Measurements from ENCODE around the gene MYO7B. TPM values are rescaled to one million over a fixed set of nuclear protein-coding genes. Genes with fewer than 3 reads are reported as not detected.

MYO7B gene
- total and polyA plus RNA-seq, 2 donors (not counting 1 experiment from before 2014, with no cell fraction given) = 5.0 to 68.2 TPM

DNA sequence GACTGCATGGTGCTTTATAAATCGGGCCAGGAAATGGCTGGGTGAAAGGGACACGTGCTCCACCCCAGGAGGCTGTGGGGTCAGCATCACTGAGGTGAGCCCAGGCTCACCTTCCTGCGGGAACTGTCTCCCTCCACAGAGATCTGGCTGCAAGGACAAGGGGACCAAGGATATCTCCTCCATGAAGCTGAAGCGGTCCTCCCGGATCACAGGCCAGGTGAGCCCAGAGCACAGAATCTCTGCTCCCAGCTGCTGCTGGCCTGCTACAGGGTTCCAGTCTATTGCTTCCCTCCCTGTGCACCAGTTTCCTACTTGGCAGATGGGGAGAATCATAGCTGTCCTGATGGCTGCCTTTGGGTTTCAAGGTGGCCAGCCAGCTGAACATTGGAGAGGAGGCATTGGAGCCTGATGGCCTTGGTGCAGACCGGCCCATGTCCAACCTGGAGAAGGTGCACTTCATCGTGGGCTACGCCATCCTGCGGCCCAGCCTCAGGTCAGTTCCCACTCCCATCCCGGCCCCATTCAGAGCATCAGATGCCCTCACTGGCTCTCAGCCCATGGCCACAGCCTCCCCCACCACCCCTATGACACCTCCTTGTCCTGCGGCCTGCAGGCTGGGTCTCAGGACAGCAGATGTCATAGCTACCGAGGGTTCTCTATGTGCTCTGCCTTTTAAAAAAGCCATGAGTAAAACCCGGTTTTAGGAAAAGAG is 76.8 kb downstream of the MYO7B start:
- TF ChIP-seq, protein P1, sequence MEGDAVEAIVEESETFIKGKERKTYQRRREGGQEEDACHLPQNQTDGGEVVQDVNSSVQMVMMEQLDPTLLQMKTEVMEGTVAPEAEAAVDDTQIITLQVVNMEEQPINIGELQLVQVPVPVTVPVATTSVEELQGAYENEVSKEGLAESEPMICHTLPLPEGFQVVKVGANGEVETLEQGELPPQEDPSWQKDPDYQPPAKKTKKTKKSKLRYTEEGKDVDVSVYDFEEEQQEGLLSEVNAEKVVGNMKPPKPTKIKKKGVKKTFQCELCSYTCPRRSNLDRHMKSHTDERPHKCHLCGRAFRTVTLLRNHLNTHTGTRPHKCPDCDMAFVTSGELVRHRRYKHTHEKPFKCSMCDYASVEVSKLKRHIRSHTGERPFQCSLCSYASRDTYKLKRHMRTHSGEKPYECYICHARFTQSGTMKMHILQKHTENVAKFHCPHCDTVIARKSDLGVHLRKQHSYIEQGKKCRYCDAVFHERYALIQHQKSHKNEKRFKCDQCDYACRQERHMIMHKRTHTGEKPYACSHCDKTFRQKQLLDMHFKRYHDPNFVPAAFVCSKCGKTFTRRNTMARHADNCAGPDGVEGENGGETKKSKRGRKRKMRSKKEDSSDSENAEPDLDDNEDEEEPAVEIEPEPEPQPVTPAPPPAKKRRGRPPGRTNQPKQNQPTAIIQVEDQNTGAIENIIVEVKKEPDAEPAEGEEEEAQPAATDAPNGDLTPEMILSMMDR (IDR thresholded peaks at IDR 0.05) = no peak
- no peak for TF ChIP-seq EZH2 (IDR thresholded peaks at IDR 0.05; ENCODE audit: borderline replicate concordance, insufficient read depth, low read depth, low read length, poor library complexity, severe bottlenecking)
- Histone ChIP-seq H3K36me3 (replicated peaks in 1 of 2; ENCODE audit: control extremely low read depth in 1 of 2, control insufficient read depth in 1 of 2, extremely low read depth in 1 of 2, insufficient read depth in 2 of 2, low read length in 1 of 2) (no peaks in the 10 kb centered on the region), H3K9ac (ENCODE audit: low read length) (no peak overlapping the region), H3K4me1 (ENCODE audit: control insufficient read depth in 2 of 2, insufficient read depth in 2 of 2, low read length in 2 of 2) (peaks cover 3 to 22% of the 10 kb centered on the region in 2 donors), H3K79me2 (ENCODE audit: control insufficient read depth, insufficient read depth, low read length) (no peaks in the 10 kb centered on the region), H3K4me2 (replicated peaks; ENCODE audit: low read depth, low read length, poor library complexity, severe bottlenecking) (no peak overlapping the region), H3K27ac (ENCODE audit: low read length in 2 of 2) (no peak overlapping the region), H3K27me3 (replicated peaks in 1 of 4; ENCODE audit: control extremely low read depth in 1 of 4, control insufficient read depth in 3 of 4, insufficient read depth in 4 of 4, low read length in 3 of 4) (peaks cover 0 to 3% (median 0%) of the 10 kb centered on the region in 4 experiments), H2AFZ (ENCODE audit: insufficient read depth, low read depth, low read length, poor library complexity, severe bottlenecking) (no peak overlapping the region), H4K20me1 (ENCODE audit: control insufficient read depth, insufficient read depth, low read length, poor library complexity, severe bottlenecking) (no peaks in the 10 kb centered on the region), H3K4me3 (ENCODE audit: control extremely low read depth in 1 of 5, extremely low read depth in 1 of 5, insufficient read depth in 1 of 5, low read depth in 2 of 5, low read length in 4 of 5) (no peak overlapping the region), H3K9me3 (ENCODE audit: control extremely low read depth in 1 of 3, control insufficient read depth in 2 of 3, insufficient read depth in 1 of 3, low read length in 2 of 3) (peaks cover 0 to 28% (median 9%) of the 10 kb centered on the region in 3 donors)
- DNase-seq (no peak), ATAC-seq (ENCODE audit: low read depth) (no peak)
- no peaks in the 10 kb centered on the region for H3K27me3 Mint-ChIP-seq
- H3K9me3 Mint-ChIP-seq (ENCODE audit: insufficient read depth) = peaks cover 9% of the 10 kb centered on the region
- intact Hi-C loops (cut with micrococcal nuclease) = no loop called here
- POLR2A ChIA-PET = no interaction called here
- CTCF ChIA-PET = interaction anchor here (3.6 kb wide), 1 partner anchor 21 kb away, joined by 22 read pairs; no protein-coding TSS in a partner anchor
- no peak overlapping the region for H3K27ac Mint-ChIP-seq
- peaks cover 37% of the 10 kb centered on the region for H3K4me1 Mint-ChIP-seq
- WGBS (ENCODE audit: insufficient coverage) = 96% methylated on average over 13 of the region's 13 CpGs
- H3K4me3 Mint-ChIP-seq = no peak overlapping the region

DNA sequence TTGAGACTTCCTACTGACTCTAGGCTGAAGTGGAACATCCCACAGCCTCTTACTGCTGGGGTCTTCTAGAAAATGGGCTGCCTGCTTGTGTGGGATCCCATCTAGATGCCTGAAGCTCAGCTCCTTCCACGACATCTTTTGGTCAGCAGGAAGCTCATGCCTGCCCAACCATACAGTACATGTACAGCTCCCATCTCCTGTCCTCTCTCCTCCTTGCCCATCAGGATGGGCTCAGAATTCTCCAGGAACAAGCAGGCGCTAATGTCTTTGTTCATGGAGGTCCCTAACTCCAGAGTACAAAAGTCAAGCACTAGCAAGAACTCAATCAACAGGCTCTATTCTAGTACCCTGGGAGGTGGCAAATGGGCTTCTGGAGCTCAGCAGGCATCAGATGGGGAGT is 78.8 kb downstream of the MYO7B start:
- POLR2A ChIA-PET = no interaction called here
- 100% methylated on average over 1 of the region's 2 CpGs for WGBS (ENCODE audit: insufficient coverage)

More for the DNA sequence above, 78.8 kb downstream of the MYO7B start:
- CTCF ChIA-PET = interaction anchor here (1.5 to 2.7 kb wide), 3 partner anchors 21 to 36 kb away, joined by 7 to 11 read pairs (median 7); no protein-coding TSS in a partner anchor
- TF ChIP-seq EZH2 (IDR thresholded peaks at IDR 0.05; ENCODE audit: borderline replicate concordance, insufficient read depth, low read depth, low read length, poor library complexity, severe bottlenecking) = no peak
- TF ChIP-seq, protein P1 (IDR thresholded peaks at IDR 0.05) = no peak
- Histone ChIP-seq H3K4me1 (ENCODE audit: control insufficient read depth in 2 of 2, insufficient read depth in 2 of 2, low read length in 2 of 2) (peaks cover 3 to 21% of the 10 kb centered on the region in 2 donors), H3K9me3 (ENCODE audit: control extremely low read depth in 1 of 3, control insufficient read depth in 2 of 3, insufficient read depth in 1 of 3, low read length in 2 of 3) (peaks cover 0 to 28% (median 9%) of the 10 kb centered on the region in 3 donors), H4K20me1 (ENCODE audit: control insufficient read depth, insufficient read depth, low read length, poor library complexity, severe bottlenecking) (no peaks in the 10 kb centered on the region), H3K4me3 (ENCODE audit: control extremely low read depth in 1 of 5, extremely low read depth in 1 of 5, insufficient read depth in 1 of 5, low read depth in 2 of 5, low read length in 4 of 5) (no peak overlapping the region), H3K27ac (ENCODE audit: low read length in 2 of 2) (no peak overlapping the region), H3K79me2 (ENCODE audit: control insufficient read depth, insufficient read depth, low read length) (no peaks in the 10 kb centered on the region), H3K27me3 (replicated peaks in 1 of 4; ENCODE audit: control extremely low read depth in 1 of 4, control insufficient read depth in 3 of 4, insufficient read depth in 4 of 4, low read length in 3 of 4) (peaks cover 0 to 3% (median 0%) of the 10 kb centered on the region in 4 experiments), H2AFZ (ENCODE audit: insufficient read depth, low read depth, low read length, poor library complexity, severe bottlenecking) (no peak overlapping the region), H3K36me3 (replicated peaks in 1 of 2; ENCODE audit: control extremely low read depth in 1 of 2, control insufficient read depth in 1 of 2, extremely low read depth in 1 of 2, insufficient read depth in 2 of 2, low read length in 1 of 2) (no peaks in the 10 kb centered on the region), H3K4me2 (replicated peaks; ENCODE audit: low read depth, low read length, poor library complexity, severe bottlenecking) (no peak overlapping the region), H3K9ac (ENCODE audit: low read length) (no peak overlapping the region)
- Mint-ChIP-seq H3K4me1 (peaks cover 38% of the 10 kb centered on the region), H3K27ac (no peak overlapping the region), H3K27me3 (no peaks in the 10 kb centered on the region), H3K9me3 (ENCODE audit: insufficient read depth) (peaks cover 9% of the 10 kb centered on the region), H3K4me3 (no peak overlapping the region)
- intact Hi-C loops (cut with micrococcal nuclease) = no loop called here
- ATAC-seq (ENCODE audit: low read depth) (no peak), DNase-seq (no peak)

All from B cell (primary cell).